GM12878 (cell line): ENCODE data around the gene FOXD4. TPM values are rescaled to one million over a fixed set of nuclear protein-coding genes. Genes with fewer than 3 reads are reported as not detected.
"Not testable (repeated sequence)": the region's sequence is repeated elsewhere in the genome, so short reads cannot be mapped to it uniquely, and the experiment has no call there.

Experiments used
- ATAC-seq: fragments of 200-7000 bp; cut with Tn5 transposase; 3 replicates; pipeline ENCODE4 v1.9.1; 2020; ENCODE audit warnings: mild to moderate bottlenecking, moderate library complexity
- Bru-seq: library from RNA; stranded (reverse); fragments of 400-500 nt; gene quantifications from one replicate; lab custom pipeline; 2021; lab: Mats Ljungman, UMichigan
- BruChase-seq, 2 experiments: library from RNA; stranded (reverse); fragments of 400-500 nt; gene quantifications; one replicate each; lab custom pipeline; 2021; lab: Mats Ljungman, UMichigan
- BruUV-seq: library from RNA; stranded (reverse); fragments of 400-500 nt; replicated peaks from 2 replicates; lab custom pipeline; 2021; lab: Mats Ljungman, UMichigan
- CTCF ChIA-PET: fragments of 300-600 bp; sonication (Branson Sonifier 250); formaldehyde crosslinking; extraction: SDS; loops from one replicate; lab custom pipeline; 2021; ENCODE audit warnings: inconsistent platforms; lab: Yijun Ruan, JAX
- POLR2A ChIA-PET: fragments of 350-600 bp; formaldehyde crosslinking; extraction: SDS; loops from one replicate; lab custom pipeline; 2021; ENCODE audit warnings: inconsistent platforms; lab: Charles Lee
- RAD21 ChIA-PET: fragments of 300-600 bp; sonication (Branson Sonifier 250); formaldehyde crosslinking; loops from one replicate; lab custom pipeline; 2023; ENCODE audit warnings: antibody characterized with exemption; ENCODE audit not compliant: unreplicated experiment; lab: Charles Lee
- SMC1A ChIA-PET: fragments of 300-600 bp; sonication (Branson Sonifier 250); formaldehyde crosslinking; loops from one replicate; lab custom pipeline; 2023; ENCODE audit not compliant: unreplicated experiment, uncharacterized antibody; lab: Charles Lee
- DNase-seq: peaks from one replicate; pipeline ENCODE4 v3.0.0-alpha.2; 2011; ENCODE audit warnings: low read depth, low spot score
- FAIRE-seq: peaks from 3 replicates; lab custom pipeline; 2011; peaks lifted over from hg19 to GRCh38; lab: Jason Lieb, UNC
- H2AFZ ChIP-seq: 2 replicates; pipeline ENCODE4 v1.6.0; 2011; ENCODE audit warnings: low read depth, low read length, control low read depth; ENCODE audit not compliant: control insufficient read depth
- H3K27ac ChIP-seq: 2 replicates; pipeline ENCODE4 v1.5.1; 2011; ENCODE audit warnings: control low read depth; ENCODE audit not compliant: control insufficient read depth, insufficient read depth
- H3K27me3 ChIP-seq, 2 experiments: replicated peaks in 1 of 2; 2 replicates each; pipeline versions ENCODE4 v1.6.0 to v1.6.1; 2011; ENCODE audit warnings: low read length in 1 of 2; ENCODE audit not compliant: control insufficient read depth in 2 of 2, insufficient read depth in 2 of 2
- H3K36me3 ChIP-seq, 2 experiments: 2 replicates each; pipeline ENCODE4 v1.5.1; 2011; ENCODE audit warnings: low read length in 1 of 2; ENCODE audit not compliant: control insufficient read depth in 2 of 2, insufficient read depth in 2 of 2
- H3K4me1 ChIP-seq: 2 replicates; pipeline ENCODE4 v1.6.1; 2011; ENCODE audit warnings: mild to moderate bottlenecking, low read length, moderate library complexity, mixed read lengths; ENCODE audit not compliant: control insufficient read depth, insufficient read depth
- H3K4me2 ChIP-seq: 2 replicates; pipeline ENCODE4 v1.6.0; 2011; ENCODE audit warnings: control low read depth; ENCODE audit not compliant: control insufficient read depth, insufficient read depth
- H3K4me3 ChIP-seq: fragments of 200-600 bp; sonication (generic); 2 replicates; pipeline ENCODE4 v1.5.1; 2016
- H3K79me2 ChIP-seq: 2 replicates; pipeline ENCODE4 v1.6.0; 2011; ENCODE audit warnings: low read length; ENCODE audit not compliant: control insufficient read depth, insufficient read depth
- H3K9ac ChIP-seq: 2 replicates; pipeline ENCODE4 v1.8.0; 2011; ENCODE audit warnings: low read length, control low read depth, mixed read lengths; ENCODE audit not compliant: control insufficient read depth, insufficient read depth
- H3K9me3 ChIP-seq: replicated peaks from 3 replicates; pipeline ENCODE4 v1.5.1; 2011; ENCODE audit warnings: mild to moderate bottlenecking, low read length; ENCODE audit not compliant: control insufficient read depth, insufficient read depth
- H4K20me1 ChIP-seq: 2 replicates; pipeline ENCODE4 v1.6.0; 2011; ENCODE audit not compliant: control insufficient read depth, insufficient read depth
- ZNF24 ChIP-seq: fragments of 450-650 bp; IDR thresholded peaks from 2 replicates; pipeline ENCODE4 v1.6.1; 2017; ENCODE audit warnings: antibody characterized with exemption, mild to moderate bottlenecking
- WGBS: methylation state at CpG from one replicate; pipeline ENCODE4 v1.1.6; 2016; ENCODE audit warnings: low lambda C conversion rate; ENCODE audit not compliant: insufficient replicate concordance, insufficient coverage; ENCODE audit errors: missing lambda C conversion rate; 5-methylcytosine and 5-hydroxymethylcytosine counted together
- in situ Hi-C: fragments of 300-500 bp; cut with MboI; formaldehyde crosslinking; loops from 9 replicates; pipeline ENCODE4 v1.14.3; 2018; ENCODE audit warnings: mixed read lengths
- intact Hi-C: fragments of 100-400 bp; cut with micrococcal nuclease; formaldehyde crosslinking; loops from one replicate; pipeline ENCODE4 v1.14.2; 2022; ENCODE audit not compliant: unreplicated experiment
- long read RNA-seq, 2 experiments: library from polyadenylated mRNA; unstranded; transcript quantifications; one replicate each; pipeline ENCODE4 v2.0.0, GENCODE V29; 2019 to 2020
- polyA minus RNA-seq, 3 experiments: library from RNA; depleted of rRNA, polyadenylated mRNA; stranded (reverse); fragments of >200 nt; gene quantifications; 2 replicates each; pipeline ENCODE4 v1.2.3, GENCODE V29; 2011
- polyA plus RNA-seq, 11 experiments: library from polyadenylated mRNA; depleted of rRNA in 4 of 11; unstranded in 6 of 11; stranded (reverse) in 5 of 11; fragments of >200 nt; fragmentation: Nextera tagmentation in 4 of 11; fragmentation: Illumina TruSeq in 1 of 11; extraction: Ambion mirVana in 4 of 11; extraction: Trizol in 1 of 11; gene quantifications; 1 replicate in 1 of 11; 2 replicates in 10 of 11; pipeline versions ENCODE4 v1.2.1 to v1.2.3, GENCODE V29; 2011 to 2016; ENCODE audit warnings: inconsistent platforms in 2 of 11, missing spikeins in 2 of 11, low read depth in 1 of 11
- total RNA-seq, 4 experiments: library from RNA; depleted of rRNA in 3 of 4; stranded (reverse); fragments of >200 nt in 3 of 4; fragmentation: Illumina TruSeq in 1 of 4; extraction: Trizol in 1 of 4; gene quantifications; 2 replicates each; pipeline versions ENCODE4 v1.2.1 to v1.2.3, GENCODE V29; 2013 to 2021

The FOXD4 gene
- 1.7 and 2.0 TPM in 2 replicates for total RNA-seq (2013; cell fraction: nucleolus; rRNA removed)
- 0.34 and 0.54 TPM in 2 replicates for total RNA-seq (2014; rRNA removed)
- total RNA-seq (2014; rRNA removed; fragmentation: Illumina TruSeq; extraction: Trizol), result 0.09 and 0.14 TPM in 2 replicates
- 0.24 TPM in 1 of 2 replicates, not detected in the other for total RNA-seq (2021)
- not detected for polyA plus RNA-seq (2011; ENCODE audit: low read depth)
- polyA plus RNA-seq (2011; rRNA removed), result 0.22 and 0.26 TPM in 2 replicates
- polyA plus RNA-seq (2011; cell fraction: cytosol; rRNA removed), result 0.21 and 0.37 TPM in 2 replicates
- polyA plus RNA-seq (2011; cell fraction: nucleus; rRNA removed), result 1.4 and 1.6 TPM in 2 replicates
- polyA plus RNA-seq (2012), result not detected in 2 replicates
- polyA plus RNA-seq (2014; fragmentation: Illumina TruSeq; extraction: Trizol), result 0.13 TPM in 1 of 2 replicates, not detected in the other
- polyA plus RNA-seq (2014; fragmentation: Nextera tagmentation; extraction: Ambion mirVana), result not detected
- polyA plus RNA-seq (2014; rRNA removed), result 0.10 and 0.26 TPM in 2 replicates
- under 1 TPM in 1 of 2 experiments, not detected in 1; 0.13 TPM for polyA plus RNA-seq (2016; fragmentation: Nextera tagmentation; extraction: Ambion mirVana)
- 0.44 and 0.62 TPM in 2 replicates for polyA minus RNA-seq (2011; rRNA and poly(A)+ RNA removed)
- polyA minus RNA-seq (2011; cell fraction: cytosol; rRNA and poly(A)+ RNA removed), result not detected in 2 replicates
- 1.2 and 2.6 TPM in 2 replicates for polyA minus RNA-seq (2011; cell fraction: nucleus; rRNA and poly(A)+ RNA removed)
- Bru-seq, nascent RNA, result percentile 40 among the genes with signal in this experiment
- percentile 56 among the genes with signal in this experiment for BruChase-seq, experiment 1, labeled RNA remaining after a 6-hour chase
- percentile 50 among the genes with signal in this experiment for BruChase-seq, experiment 2, labeled RNA remaining after a 2-hour chase
- long read RNA-seq, experiment 1, result 0 reads
- long read RNA-seq, experiment 2, result 0 reads

- H3K27me3 ChIP-seq, H3K27ac ChIP-seq, H3K4me2 ChIP-seq, FAIRE-seq, H2AFZ ChIP-seq, in situ Hi-C loops, intact Hi-C loops, POLR2A ChIA-PET, ATAC-seq, H3K4me3 ChIP-seq, RAD21 ChIA-PET, H3K36me3 ChIP-seq, BruUV-seq, H3K79me2 ChIP-seq, H3K4me1 ChIP-seq, H3K9me3 ChIP-seq, CTCF ChIA-PET, DNase-seq, H3K9ac ChIP-seq, SMC1A ChIA-PET, H4K20me1 ChIP-seq: not testable (repeated sequence)
- 57% methylated on average over 16 of the region's 30 CpGs for WGBS
These were observed at the start of gene FOXD4 for GRCh38 chr9:117995-118467. TSS of gene FOXD4 (minus strand) at chr9:118417. CDS start at chr9:118119, 298 bp downstream.

GRCh38 chr9:159871-160270 is 41.7 kb upstream of the FOXD4 start:
- H2AFZ ChIP-seq, FAIRE-seq, H3K27ac ChIP-seq, BruUV-seq, CTCF ChIA-PET, DNase-seq, in situ Hi-C loops, SMC1A ChIA-PET, H3K79me2 ChIP-seq, ATAC-seq, H3K4me3 ChIP-seq, H3K4me2 ChIP-seq, POLR2A ChIA-PET, H3K4me1 ChIP-seq, H3K9ac ChIP-seq, RAD21 ChIA-PET, H3K27me3 ChIP-seq, intact Hi-C loops, H3K36me3 ChIP-seq, H3K9me3 ChIP-seq, H4K20me1 ChIP-seq: not testable (repeated sequence)
- WGBS, result no CpG with 5 or more reads among the region's 1 CpG
- 0 out of 2 replicates have a peak, but pooled peaks have one; percentile 15 for TF ChIP-seq ZNF24

GRCh38 chr9:151173-151572 is 33.0 kb upstream of the FOXD4 start:
- FAIRE-seq, H3K36me3 ChIP-seq, H3K4me2 ChIP-seq, SMC1A ChIA-PET, H2AFZ ChIP-seq, DNase-seq, intact Hi-C loops, H3K9me3 ChIP-seq, H3K4me3 ChIP-seq, H3K79me2 ChIP-seq, H3K9ac ChIP-seq, H3K27ac ChIP-seq, H4K20me1 ChIP-seq, ATAC-seq, CTCF ChIA-PET, H3K27me3 ChIP-seq, RAD21 ChIA-PET, BruUV-seq, H3K4me1 ChIP-seq, in situ Hi-C loops, POLR2A ChIA-PET: not testable (repeated sequence)
